Measurements from ENCODE around the gene HAND1.

Gene HAND1

GRCh38 chr5:154506049-154506715 is 28.2 kb upstream of the HAND1 start:
- DNase-seq (ENCODE audit: low read depth in 1 of 2, low spot score in 1 of 2) = no peak

- DNase-seq (ENCODE audit: low read depth in 1 of 2, low spot score in 1 of 2) = no peak
Observed at GRCh38 chr5:154505567-154505966, 27.5 kb upstream of the HAND1 start.

- no peak for DNase-seq (ENCODE audit: low read depth in 1 of 2, low spot score in 1 of 2)
Observed at GRCh38 chr5:154503698-154504039, 25.6 kb upstream of the HAND1 start.

GRCh38 chr5:154502180-154502579 is 24.2 kb upstream of the HAND1 start:
- DNase-seq (ENCODE audit: low read depth in 1 of 2, low spot score in 1 of 2) = no peak

GRCh38 chr5:154501566-154501965 is 23.5 kb upstream of the HAND1 start:
- no peak for DNase-seq (ENCODE audit: low read depth in 1 of 2, low spot score in 1 of 2)

GRCh38 chr5:154498994-154499393 is 21.0 kb upstream of the HAND1 start:
- no peak for DNase-seq (ENCODE audit: low read depth in 1 of 2, low spot score in 1 of 2)

- DNase-seq (ENCODE audit: low read depth in 1 of 2, low spot score in 1 of 2) = no peak
Observed at GRCh38 chr5:154498591-154498990, 20.6 kb upstream of the HAND1 start.

- DNase-seq (ENCODE audit: low read depth in 1 of 2, low spot score in 1 of 2) = no peak
Observed at GRCh38 chr5:154494036-154494435, 16.0 kb upstream of the HAND1 start.

- DNase-seq (ENCODE audit: low read depth in 1 of 2, low spot score in 1 of 2) = no peak
Observed at GRCh38 chr5:154493274-154493673, 15.2 kb upstream of the HAND1 start.

GRCh38 chr5:154491941-154492340 is 13.9 kb upstream of the HAND1 start:
- no peak for DNase-seq (ENCODE audit: low read depth in 1 of 2, low spot score in 1 of 2)

GRCh38 chr5:154487541-154487940 is 9.5 kb upstream of the HAND1 start:
- no peak for DNase-seq (ENCODE audit: low read depth in 1 of 2, low spot score in 1 of 2)

GRCh38 chr5:154486427-154486866 is 8.4 kb upstream of the HAND1 start:
- no peak for DNase-seq (ENCODE audit: low read depth in 1 of 2, low spot score in 1 of 2)

GRCh38 chr5:154485850-154486426 is 7.9 kb upstream of the HAND1 start:
- DNase-seq (ENCODE audit: low read depth in 1 of 2, low spot score in 1 of 2) = no peak

GRCh38 chr5:154485096-154485491 is 7.1 kb upstream of the HAND1 start:
- DNase-seq (ENCODE audit: low read depth in 1 of 2, low spot score in 1 of 2) = no peak

GRCh38 chr5:154484393-154485095 is 6.5 kb upstream of the HAND1 start:
- DNase-seq (ENCODE audit: low read depth in 1 of 2, low spot score in 1 of 2) = no peak

GRCh38 chr5:154483654-154484392 is 5.8 kb upstream of the HAND1 start:
- no peak for DNase-seq (ENCODE audit: low read depth in 1 of 2, low spot score in 1 of 2)

- no peak for DNase-seq (ENCODE audit: low read depth in 1 of 2, low spot score in 1 of 2)
Observed at GRCh38 chr5:154482528-154483449, 4.8 kb upstream of the HAND1 start.

GRCh38 chr5:154481584-154482381 is 3.8 kb upstream of the HAND1 start:
- no peak for DNase-seq (ENCODE audit: low read depth in 1 of 2, low spot score in 1 of 2)

- no peak for DNase-seq (ENCODE audit: low read depth in 1 of 2, low spot score in 1 of 2)
Observed at GRCh38 chr5:154480847-154481246, 2.8 kb upstream of the HAND1 start.

Data from activated T-helper 1 cell treated with anti-CD3 and anti-CD28 coated beads, Interleukin-2, amount 50 U/mL, for 16 hours (primary cell).